HG03469 (cell line): ENCODE measurements around the gene ZNF331.
A peak's percentile ranks its signal among the peaks of the same experiment; 100 is the strongest.

ENCODE experiments used
- ATAC-seq: cut with Tn5 transposase; IDR thresholded peaks from one replicate; pipeline ENCODE4 v1.9.1; 2021; ENCODE audit warnings: mild to moderate bottlenecking, moderate library complexity, moderate number of reproducible peaks; ENCODE audit not compliant: unreplicated experiment

ZNF331 gene

GRCh38 chr19:53520547-53521372 is 17.2 kb upstream of the ZNF331 start:
- ATAC-seq = peak; percentile 94

- ATAC-seq = no peak
Observed at GRCh38 chr19:53521373-53522202, 16.4 kb upstream of the ZNF331 start.

- ATAC-seq = no peak
Observed at GRCh38 chr19:53525922-53526321, 12.0 kb upstream of the ZNF331 start.

GRCh38 chr19:53530622-53531021 is 7.3 kb upstream of the ZNF331 start:
- no peak for ATAC-seq

GRCh38 chr19:53531457-53531856 is 6.5 kb upstream of the ZNF331 start:
- no peak for ATAC-seq

- ATAC-seq = no peak
Observed at GRCh38 chr19:53532362-53532761, 5.6 kb upstream of the ZNF331 start.

- ATAC-seq = no peak
Observed at GRCh38 chr19:53536225-53536548, 1.8 kb upstream of the ZNF331 start.

- ATAC-seq = no peak
Observed at GRCh38 chr19:53537121-53537520, 824 bp upstream of the ZNF331 start.

GRCh38 chr19:53538378-53539109 is 599 bp downstream of the ZNF331 start:
- ATAC-seq = no peak

GRCh38 chr19:53540091-53540490 is 2.1 kb downstream of the ZNF331 start:
- ATAC-seq = no peak

- ATAC-seq = no peak
Observed at GRCh38 chr19:53541971-53542370, 4.0 kb downstream of the ZNF331 start.

- no peak for ATAC-seq
Observed at GRCh38 chr19:53545271-53546065, 7.5 kb downstream of the ZNF331 start.

- ATAC-seq = no peak
Observed at GRCh38 chr19:53546758-53547513, 9.0 kb downstream of the ZNF331 start.

GRCh38 chr19:53549340-53549739 is 11.4 kb downstream of the ZNF331 start:
- no peak for ATAC-seq

GRCh38 chr19:53552001-53552721 is 14.2 kb downstream of the ZNF331 start:
- no peak for ATAC-seq

GRCh38 chr19:53553156-53553555 is 15.2 kb downstream of the ZNF331 start:
- no peak for ATAC-seq

- peak; percentile 34 for ATAC-seq
Observed at GRCh38 chr19:53553865-53554791, 16.2 kb downstream of the ZNF331 start.

- no peak for ATAC-seq
Observed at GRCh38 chr19:53554804-53555203, 16.9 kb downstream of the ZNF331 start.
